ENCODE results near the gene AUTS2.
A peak's percentile ranks its signal among the peaks of the same experiment; 100 is the strongest.

Gene AUTS2

GRCh38 chr7:70614237-70615045 lies 1016.2 kb downstream of the AUTS2 start:
- peak overlapping the region in 1 of 2 donors; percentile 60 for H3K4me3 ChIP-seq (ENCODE audit: low read length in 2 of 2)
- no peaks in the 10 kb centered on the region for H3K27me3 ChIP-seq (ENCODE audit: control insufficient read depth in 1 of 2, insufficient read depth in 2 of 2, low read length in 2 of 2)
- peak overlapping the region in 1 of 2 donors; percentile 29 for H3K9ac ChIP-seq (ENCODE audit: low read length in 2 of 2)
- no peaks in the 10 kb centered on the region for H3K36me3 ChIP-seq (ENCODE audit: control insufficient read depth in 2 of 2, insufficient read depth in 2 of 2, low read length in 2 of 2)
- no peaks in the 10 kb centered on the region for H3K9me3 ChIP-seq (ENCODE audit: control insufficient read depth in 2 of 2, low read length in 2 of 2)
- H3K4me1 ChIP-seq (ENCODE audit: control insufficient read depth, insufficient read depth, low read length): peaks cover 16% of the 10 kb centered on the region
- peak overlapping the region; percentile 41 for H3K27ac ChIP-seq (ENCODE audit: low read length)

- Histone ChIP-seq H3K4me3 (ENCODE audit: low read length in 2 of 2) (peak overlapping the region in 1 of 2 donors; percentile 60), H3K4me1 (ENCODE audit: control insufficient read depth, insufficient read depth, low read length) (peaks cover 16% of the 10 kb centered on the region), H3K36me3 (ENCODE audit: control insufficient read depth in 2 of 2, insufficient read depth in 2 of 2, low read length in 2 of 2) (no peaks in the 10 kb centered on the region), H3K27me3 (ENCODE audit: control insufficient read depth in 1 of 2, insufficient read depth in 2 of 2, low read length in 2 of 2) (no peaks in the 10 kb centered on the region), H3K9me3 (ENCODE audit: control insufficient read depth in 2 of 2, low read length in 2 of 2) (no peaks in the 10 kb centered on the region), H3K9ac (ENCODE audit: low read length in 2 of 2) (no peak overlapping the region), H3K27ac (ENCODE audit: low read length) (no peak overlapping the region)
Measured at GRCh38 chr7:70615066-70615606, 1016.9 kb downstream of the AUTS2 start.

- H3K27ac ChIP-seq (ENCODE audit: low read length): no peak overlapping the region
- peaks cover 16% of the 10 kb centered on the region for H3K4me1 ChIP-seq (ENCODE audit: control insufficient read depth, insufficient read depth, low read length)
- H3K27me3 ChIP-seq (ENCODE audit: control insufficient read depth in 1 of 2, insufficient read depth in 2 of 2, low read length in 2 of 2): no peaks in the 10 kb centered on the region
- H3K9me3 ChIP-seq (ENCODE audit: control insufficient read depth in 2 of 2, low read length in 2 of 2): no peaks in the 10 kb centered on the region
- H3K4me3 ChIP-seq (ENCODE audit: low read length in 2 of 2): no peak overlapping the region
- H3K36me3 ChIP-seq (ENCODE audit: control insufficient read depth in 2 of 2, insufficient read depth in 2 of 2, low read length in 2 of 2): no peaks in the 10 kb centered on the region
- H3K9ac ChIP-seq (ENCODE audit: low read length in 2 of 2): no peak overlapping the region
Measured at GRCh38 chr7:70616211-70616610, 1017.9 kb downstream of the AUTS2 start.

GRCh38 chr7:70616821-70617220 lies 1018.5 kb downstream of the AUTS2 start:
- Histone ChIP-seq H3K36me3 (ENCODE audit: control insufficient read depth in 2 of 2, insufficient read depth in 2 of 2, low read length in 2 of 2) (no peaks in the 10 kb centered on the region), H3K27ac (ENCODE audit: low read length) (no peak overlapping the region), H3K4me1 (ENCODE audit: control insufficient read depth, insufficient read depth, low read length) (peaks cover 16% of the 10 kb centered on the region), H3K9ac (ENCODE audit: low read length in 2 of 2) (no peak overlapping the region), H3K27me3 (ENCODE audit: control insufficient read depth in 1 of 2, insufficient read depth in 2 of 2, low read length in 2 of 2) (no peaks in the 10 kb centered on the region), H3K4me3 (ENCODE audit: low read length in 2 of 2) (no peak overlapping the region), H3K9me3 (ENCODE audit: control insufficient read depth in 2 of 2, low read length in 2 of 2) (no peaks in the 10 kb centered on the region)

- H3K9me3 ChIP-seq (ENCODE audit: control insufficient read depth in 2 of 2, low read length in 2 of 2): no peaks in the 10 kb centered on the region
- H3K27ac ChIP-seq (ENCODE audit: low read length): no peak overlapping the region
- no peak overlapping the region for H3K4me3 ChIP-seq (ENCODE audit: low read length in 2 of 2)
- H3K9ac ChIP-seq (ENCODE audit: low read length in 2 of 2): no peak overlapping the region
- H3K4me1 ChIP-seq (ENCODE audit: control insufficient read depth, insufficient read depth, low read length): peaks cover 16% of the 10 kb centered on the region
- no peaks in the 10 kb centered on the region for H3K27me3 ChIP-seq (ENCODE audit: control insufficient read depth in 1 of 2, insufficient read depth in 2 of 2, low read length in 2 of 2)
- H3K36me3 ChIP-seq (ENCODE audit: control insufficient read depth in 2 of 2, insufficient read depth in 2 of 2, low read length in 2 of 2): no peaks in the 10 kb centered on the region
Measured at GRCh38 chr7:70618020-70618551, 1019.8 kb downstream of the AUTS2 start.

GRCh38 chr7:70619130-70619529 lies 1020.9 kb downstream of the AUTS2 start:
- no peaks in the 10 kb centered on the region for H3K27me3 ChIP-seq (ENCODE audit: control insufficient read depth in 1 of 2, insufficient read depth in 2 of 2, low read length in 2 of 2)
- no peaks in the 10 kb centered on the region for H3K9me3 ChIP-seq (ENCODE audit: control insufficient read depth in 2 of 2, low read length in 2 of 2)
- no peak overlapping the region for H3K27ac ChIP-seq (ENCODE audit: low read length)
- no peak overlapping the region for H3K4me3 ChIP-seq (ENCODE audit: low read length in 2 of 2)
- H3K9ac ChIP-seq (ENCODE audit: low read length in 2 of 2): no peak overlapping the region
- peaks cover 14% of the 10 kb centered on the region for H3K4me1 ChIP-seq (ENCODE audit: control insufficient read depth, insufficient read depth, low read length)
- H3K36me3 ChIP-seq (ENCODE audit: control insufficient read depth in 2 of 2, insufficient read depth in 2 of 2, low read length in 2 of 2): no peaks in the 10 kb centered on the region

GRCh38 chr7:70619659-70620058 lies 1021.4 kb downstream of the AUTS2 start:
- Histone ChIP-seq H3K9me3 (ENCODE audit: control insufficient read depth in 2 of 2, low read length in 2 of 2) (no peaks in the 10 kb centered on the region), H3K9ac (ENCODE audit: low read length in 2 of 2) (no peak overlapping the region), H3K27me3 (ENCODE audit: control insufficient read depth in 1 of 2, insufficient read depth in 2 of 2, low read length in 2 of 2) (no peaks in the 10 kb centered on the region), H3K36me3 (ENCODE audit: control insufficient read depth in 2 of 2, insufficient read depth in 2 of 2, low read length in 2 of 2) (no peaks in the 10 kb centered on the region), H3K4me1 (ENCODE audit: control insufficient read depth, insufficient read depth, low read length) (peaks cover 9% of the 10 kb centered on the region), H3K4me3 (ENCODE audit: low read length in 2 of 2) (no peak overlapping the region), H3K27ac (ENCODE audit: low read length) (no peak overlapping the region)

- H3K36me3 ChIP-seq (ENCODE audit: control insufficient read depth in 2 of 2, insufficient read depth in 2 of 2, low read length in 2 of 2): no peaks in the 10 kb centered on the region
- H3K9ac ChIP-seq (ENCODE audit: low read length in 2 of 2): no peak overlapping the region
- H3K4me1 ChIP-seq (ENCODE audit: control insufficient read depth, insufficient read depth, low read length): peaks cover under 1% of the 10 kb centered on the region
- H3K4me3 ChIP-seq (ENCODE audit: low read length in 2 of 2): no peak overlapping the region
- H3K9me3 ChIP-seq (ENCODE audit: control insufficient read depth in 2 of 2, low read length in 2 of 2): no peaks in the 10 kb centered on the region
- no peak overlapping the region for H3K27ac ChIP-seq (ENCODE audit: low read length)
- no peaks in the 10 kb centered on the region for H3K27me3 ChIP-seq (ENCODE audit: control insufficient read depth in 1 of 2, insufficient read depth in 2 of 2, low read length in 2 of 2)
Measured at GRCh38 chr7:70620333-70621055, 1022.2 kb downstream of the AUTS2 start.

- no peaks in the 10 kb centered on the region for H3K36me3 ChIP-seq (ENCODE audit: control insufficient read depth in 2 of 2, insufficient read depth in 2 of 2, low read length in 2 of 2)
- H3K9ac ChIP-seq (ENCODE audit: low read length in 2 of 2): no peak overlapping the region
- H3K4me1 ChIP-seq (ENCODE audit: control insufficient read depth, insufficient read depth, low read length): no peaks in the 10 kb centered on the region
- no peaks in the 10 kb centered on the region for H3K9me3 ChIP-seq (ENCODE audit: control insufficient read depth in 2 of 2, low read length in 2 of 2)
- no peaks in the 10 kb centered on the region for H3K27me3 ChIP-seq (ENCODE audit: control insufficient read depth in 1 of 2, insufficient read depth in 2 of 2, low read length in 2 of 2)
- no peak overlapping the region for H3K27ac ChIP-seq (ENCODE audit: low read length)
- H3K4me3 ChIP-seq (ENCODE audit: low read length in 2 of 2): no peak overlapping the region
Measured at GRCh38 chr7:70621954-70622600, 1023.8 kb downstream of the AUTS2 start.

GRCh38 chr7:70622936-70623335 lies 1024.7 kb downstream of the AUTS2 start:
- Histone ChIP-seq H3K4me3 (ENCODE audit: low read length in 2 of 2) (no peak overlapping the region), H3K9ac (ENCODE audit: low read length in 2 of 2) (no peak overlapping the region), H3K27me3 (ENCODE audit: control insufficient read depth in 1 of 2, insufficient read depth in 2 of 2, low read length in 2 of 2) (no peaks in the 10 kb centered on the region), H3K27ac (ENCODE audit: low read length) (no peak overlapping the region), H3K9me3 (ENCODE audit: control insufficient read depth in 2 of 2, low read length in 2 of 2) (no peaks in the 10 kb centered on the region), H3K36me3 (ENCODE audit: control insufficient read depth in 2 of 2, insufficient read depth in 2 of 2, low read length in 2 of 2) (no peaks in the 10 kb centered on the region), H3K4me1 (ENCODE audit: control insufficient read depth, insufficient read depth, low read length) (no peaks in the 10 kb centered on the region)
